ENCODE measurements around the gene SNX8. TPM values are rescaled to one million over a fixed set of nuclear protein-coding genes. Genes with fewer than 3 reads are reported as not detected.

Gene SNX8
- total and polyA plus RNA-seq, 2 of the 13 experiments (the other 11 are each of a cell fraction or from before 2014, with no cell fraction given), result 20.6 to 45.2 TPM

GRCh38 chr7:2208712-2209111 lies 105.5 kb downstream of the SNX8 start (continued):
- no peak for TF ChIP-seq ZNF646 (CRISPR knock-in tag; IDR thresholded peaks at IDR 0.05)
- no peak for TF ChIP-seq ZNF691 (CRISPR knock-in tag; IDR thresholded peaks at IDR 0.05; ENCODE audit: borderline replicate concordance, low read depth)
- no peak for TF ChIP-seq ELF1 (CRISPR knock-in tag; IDR thresholded peaks at IDR 0.05)
- no peak for TF ChIP-seq MATR3 (CRISPR knock-in tag; IDR thresholded peaks at IDR 0.05)
- no peak for TF ChIP-seq TEAD2 (CRISPR knock-in tag; IDR thresholded peaks at IDR 0.05)
- TF ChIP-seq RFX3 (CRISPR knock-in tag; IDR thresholded peaks at IDR 0.05), result no peak

Data from HepG2 (cell line).